Heart left ventricle (tissue), 13 donors: Measurements from ENCODE around the gene NT5E.

Experiments used
- POLR2A ChIP-seq, 2 donors: fragments of 450-650 bp; IDR thresholded peaks; one replicate each; pipeline ENCODE4 v1.6.1; 2017; ENCODE audit warnings: antibody characterized with exemption in 2 of 2, mild to moderate bottlenecking in 2 of 2, moderate library complexity in 2 of 2
- TF ChIP-seq, protein P1 (sequence below), 12 donors: fragments of 200-600 bp; sonication (generic) in 4 of 12; IDR thresholded peaks; one replicate each; pipeline versions ENCODE4 v1.5.0 to v1.8.0; 2018 to 2022; ENCODE audit warnings: antibody characterized with exemption in 12 of 12, mild to moderate bottlenecking in 5 of 12
- donor health status: ischemic (EF 13 %, LVEDD 7.1; RV severe dilation, severe dysfunction).
- donor health status: DM: no; HTN: yes; CAD: no.
- donor health status: DM: no; HTN: no; CAD: no.
- donor health status: ischemic (EF 25% LVEDD 6.9; RV normal size, moderate dysfunction).
- donor health status: ischemic (EF 25% LVEDD 5.7; RV mildly dilated, moderate dysfunction).
- donor health status: ischemic (EF 35%, LVEDD 5.7; RV mildly dilated, moderate dysfunction).
- donor health status: nonischemic (EF 11% LVEDD 7.7; RV severe dilation, severe dysfunction).
- donor health status: DM: yes; HTN: yes; CAD: no.
- donor health status: PGD.
- donor health status: ischemic (EF 29% LVEDD 5.4; RV normal size, mild dysfunction).
- donor health status: nonischemic (EF 23%, LVEDD 6.1; RV moderate dilation, normal function).

DNA sequence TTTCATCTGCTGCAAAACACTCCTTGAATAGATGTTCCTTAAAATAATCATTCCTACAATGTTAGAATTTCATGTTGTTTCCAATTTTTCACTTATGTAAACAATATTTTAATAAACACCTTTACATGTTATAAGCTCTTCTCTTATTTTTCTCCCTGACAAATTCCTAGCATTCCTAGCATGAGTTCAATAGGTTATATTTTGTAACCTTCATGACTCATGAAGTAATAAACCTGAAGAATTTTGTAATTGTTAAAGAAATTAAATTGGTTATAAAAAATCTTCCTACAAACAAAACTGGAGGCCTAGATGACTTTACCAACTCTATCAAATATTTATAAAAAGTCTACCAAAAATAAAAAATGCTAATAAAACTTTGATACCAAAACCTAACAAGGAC, 66.3 kb downstream of the NT5E start:
- TF ChIP-seq POLR2A (IDR thresholded peaks at IDR 0.05), result no peak
- TF ChIP-seq, protein P1, sequence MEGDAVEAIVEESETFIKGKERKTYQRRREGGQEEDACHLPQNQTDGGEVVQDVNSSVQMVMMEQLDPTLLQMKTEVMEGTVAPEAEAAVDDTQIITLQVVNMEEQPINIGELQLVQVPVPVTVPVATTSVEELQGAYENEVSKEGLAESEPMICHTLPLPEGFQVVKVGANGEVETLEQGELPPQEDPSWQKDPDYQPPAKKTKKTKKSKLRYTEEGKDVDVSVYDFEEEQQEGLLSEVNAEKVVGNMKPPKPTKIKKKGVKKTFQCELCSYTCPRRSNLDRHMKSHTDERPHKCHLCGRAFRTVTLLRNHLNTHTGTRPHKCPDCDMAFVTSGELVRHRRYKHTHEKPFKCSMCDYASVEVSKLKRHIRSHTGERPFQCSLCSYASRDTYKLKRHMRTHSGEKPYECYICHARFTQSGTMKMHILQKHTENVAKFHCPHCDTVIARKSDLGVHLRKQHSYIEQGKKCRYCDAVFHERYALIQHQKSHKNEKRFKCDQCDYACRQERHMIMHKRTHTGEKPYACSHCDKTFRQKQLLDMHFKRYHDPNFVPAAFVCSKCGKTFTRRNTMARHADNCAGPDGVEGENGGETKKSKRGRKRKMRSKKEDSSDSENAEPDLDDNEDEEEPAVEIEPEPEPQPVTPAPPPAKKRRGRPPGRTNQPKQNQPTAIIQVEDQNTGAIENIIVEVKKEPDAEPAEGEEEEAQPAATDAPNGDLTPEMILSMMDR (IDR thresholded peaks at IDR 0.05), result no peak
